Loucy (cell line): ENCODE data around the gene CTNNBL1.

Source experiments
- EZH2phosphoT487 ChIP-seq: fragments of 200-600 bp; IDR thresholded peaks from 2 replicates; pipeline ENCODE4 v1.6.1; 2018; ENCODE audit warnings: antibody characterized with exemption, mild to moderate bottlenecking, moderate library complexity, borderline replicate concordance
- TF ChIP-seq, protein P1 (sequence below): fragments of 200-600 bp; sonication (generic); conservative IDR thresholded peaks from 2 replicates; pipeline ENCODE4 v1.5.1; 2014; ENCODE audit warnings: mild to moderate bottlenecking, antibody characterized with exemption, low read length

DNA sequence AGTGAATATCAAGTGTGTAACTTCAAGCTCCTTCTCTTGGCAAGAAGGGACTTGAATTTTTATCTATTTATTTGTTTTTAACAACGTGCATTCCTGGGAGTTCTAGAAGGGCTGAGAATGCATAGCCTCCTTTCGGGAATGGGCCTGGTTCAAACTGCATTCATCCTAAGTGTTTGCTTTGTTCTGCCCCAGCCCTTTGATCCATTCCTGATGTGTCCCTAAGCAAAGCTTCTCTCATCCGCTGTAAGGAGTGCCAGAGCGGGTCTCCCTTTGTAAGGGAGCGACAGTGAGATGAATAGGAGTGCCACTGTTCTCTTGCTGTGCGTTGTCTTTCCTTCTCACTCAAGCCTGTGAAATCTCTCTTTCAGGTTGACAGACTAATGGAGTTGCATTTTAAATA lies 148.1 kb downstream of the CTNNBL1 start:
- TF ChIP-seq, protein P1, sequence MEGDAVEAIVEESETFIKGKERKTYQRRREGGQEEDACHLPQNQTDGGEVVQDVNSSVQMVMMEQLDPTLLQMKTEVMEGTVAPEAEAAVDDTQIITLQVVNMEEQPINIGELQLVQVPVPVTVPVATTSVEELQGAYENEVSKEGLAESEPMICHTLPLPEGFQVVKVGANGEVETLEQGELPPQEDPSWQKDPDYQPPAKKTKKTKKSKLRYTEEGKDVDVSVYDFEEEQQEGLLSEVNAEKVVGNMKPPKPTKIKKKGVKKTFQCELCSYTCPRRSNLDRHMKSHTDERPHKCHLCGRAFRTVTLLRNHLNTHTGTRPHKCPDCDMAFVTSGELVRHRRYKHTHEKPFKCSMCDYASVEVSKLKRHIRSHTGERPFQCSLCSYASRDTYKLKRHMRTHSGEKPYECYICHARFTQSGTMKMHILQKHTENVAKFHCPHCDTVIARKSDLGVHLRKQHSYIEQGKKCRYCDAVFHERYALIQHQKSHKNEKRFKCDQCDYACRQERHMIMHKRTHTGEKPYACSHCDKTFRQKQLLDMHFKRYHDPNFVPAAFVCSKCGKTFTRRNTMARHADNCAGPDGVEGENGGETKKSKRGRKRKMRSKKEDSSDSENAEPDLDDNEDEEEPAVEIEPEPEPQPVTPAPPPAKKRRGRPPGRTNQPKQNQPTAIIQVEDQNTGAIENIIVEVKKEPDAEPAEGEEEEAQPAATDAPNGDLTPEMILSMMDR: no peak
- TF ChIP-seq EZH2phosphoT487: no peak
